Testis (tissue), 5 donors: Measurements from ENCODE around the gene PUS7L. TPM values are rescaled to one million over a fixed set of nuclear protein-coding genes. Genes with fewer than 3 reads are reported as not detected.

Source experiments
- DNase-seq: peaks from one replicate; pipeline ENCODE4 v3.0.0-alpha.2; 2019
- H3K27ac ChIP-seq, 2 donors: fragments of 200-600 bp; sonication (generic); one replicate each; pipeline ENCODE4 v1.5.1; 2019
- H3K27me3 ChIP-seq: fragments of 200-600 bp; sonication (generic); one replicate; pipeline ENCODE4 v1.5.1; 2019
- H3K36me3 ChIP-seq: fragments of 200-600 bp; sonication (generic); one replicate; pipeline ENCODE4 v1.5.1; 2017; ENCODE audit warnings: low read depth; ENCODE audit errors: missing control alignments
- H3K4me1 ChIP-seq: fragments of 200-600 bp; sonication (generic); one replicate; pipeline ENCODE4 v1.5.1; 2019
- H3K4me3 ChIP-seq, 2 donors: fragments of 200-600 bp; sonication (generic); one replicate each; pipeline ENCODE4 v1.5.1; 2017 to 2019
- H3K9me3 ChIP-seq: fragments of 200-600 bp; sonication (generic); one replicate; pipeline ENCODE4 v1.5.1; 2017
- POLR2A ChIP-seq: fragments of 450-650 bp; IDR thresholded peaks from one replicate; pipeline ENCODE4 v1.6.1; 2017; ENCODE audit warnings: antibody characterized with exemption, mild to moderate bottlenecking, moderate library complexity
- WGBS, 2 donors: methylation state at CpG; one replicate each; pipeline ENCODE4 v1.1.5; 2018; 5-methylcytosine and 5-hydroxymethylcytosine counted together
- intact Hi-C: fragments of 100-400 bp; cut with DNase I; formaldehyde crosslinking; loops from one replicate; pipeline ENCODE4 v1.15.1; 2023; ENCODE audit warnings: low total_unique reads
- long read RNA-seq, 2 donors: transcript quantifications; one replicate each; lab custom pipeline, GENCODE V29; 2026
- polyA plus RNA-seq: library from polyadenylated mRNA; stranded (reverse); fragments of 350-450 nt; fragmentation: Illumina TruSeq; extraction: RNeasy Lipid Tissue Mini Kit (QIAGEN cat#74804); gene quantifications from one replicate; pipeline ENCODE4 v1.2.3, GENCODE V29; 2014; ENCODE audit warnings: low read depth, low replicate concordance; ENCODE audit not compliant: insufficient read depth
- total RNA-seq, 2 donors: library from RNA; depleted of rRNA; stranded (reverse); fragments of >200 nt; gene quantifications; one replicate each; pipeline ENCODE4 v1.2.3, GENCODE V29; 2016
- TF ChIP-seq, protein P1 (sequence below), 3 experiments: fragments of 450-650 bp in 2 of 3; fragments of 200-600 bp in 1 of 3; sonication (generic) in 1 of 3; IDR thresholded peaks; one replicate each; pipeline ENCODE4 v1.5.1; 2016 to 2019; ENCODE audit warnings: antibody characterized with exemption in 3 of 3, mild to moderate bottlenecking in 2 of 3, moderate library complexity in 1 of 3

PUS7L gene, protein sequence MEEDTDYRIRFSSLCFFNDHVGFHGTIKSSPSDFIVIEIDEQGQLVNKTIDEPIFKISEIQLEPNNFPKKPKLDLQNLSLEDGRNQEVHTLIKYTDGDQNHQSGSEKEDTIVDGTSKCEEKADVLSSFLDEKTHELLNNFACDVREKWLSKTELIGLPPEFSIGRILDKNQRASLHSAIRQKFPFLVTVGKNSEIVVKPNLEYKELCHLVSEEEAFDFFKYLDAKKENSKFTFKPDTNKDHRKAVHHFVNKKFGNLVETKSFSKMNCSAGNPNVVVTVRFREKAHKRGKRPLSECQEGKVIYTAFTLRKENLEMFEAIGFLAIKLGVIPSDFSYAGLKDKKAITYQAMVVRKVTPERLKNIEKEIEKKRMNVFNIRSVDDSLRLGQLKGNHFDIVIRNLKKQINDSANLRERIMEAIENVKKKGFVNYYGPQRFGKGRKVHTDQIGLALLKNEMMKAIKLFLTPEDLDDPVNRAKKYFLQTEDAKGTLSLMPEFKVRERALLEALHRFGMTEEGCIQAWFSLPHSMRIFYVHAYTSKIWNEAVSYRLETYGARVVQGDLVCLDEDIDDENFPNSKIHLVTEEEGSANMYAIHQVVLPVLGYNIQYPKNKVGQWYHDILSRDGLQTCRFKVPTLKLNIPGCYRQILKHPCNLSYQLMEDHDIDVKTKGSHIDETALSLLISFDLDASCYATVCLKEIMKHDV
- total RNA-seq: 10 to 100 TPM in 1 of 2 donors, 1 to 10 TPM in 1; 9.7 to 11.0 TPM
- polyA plus RNA-seq: 3.0 TPM
- long read RNA-seq, donor 1: 0 reads
- long read RNA-seq, donor 2, full-length matches to known transcripts: 1 of 1 reads
- long read RNA-seq, donor 2, partial matches to known transcripts: 0 of 1 reads
- long read RNA-seq, donor 2, other reads (novel, unspliced or antisense): 0 of 1 reads

DNA sequence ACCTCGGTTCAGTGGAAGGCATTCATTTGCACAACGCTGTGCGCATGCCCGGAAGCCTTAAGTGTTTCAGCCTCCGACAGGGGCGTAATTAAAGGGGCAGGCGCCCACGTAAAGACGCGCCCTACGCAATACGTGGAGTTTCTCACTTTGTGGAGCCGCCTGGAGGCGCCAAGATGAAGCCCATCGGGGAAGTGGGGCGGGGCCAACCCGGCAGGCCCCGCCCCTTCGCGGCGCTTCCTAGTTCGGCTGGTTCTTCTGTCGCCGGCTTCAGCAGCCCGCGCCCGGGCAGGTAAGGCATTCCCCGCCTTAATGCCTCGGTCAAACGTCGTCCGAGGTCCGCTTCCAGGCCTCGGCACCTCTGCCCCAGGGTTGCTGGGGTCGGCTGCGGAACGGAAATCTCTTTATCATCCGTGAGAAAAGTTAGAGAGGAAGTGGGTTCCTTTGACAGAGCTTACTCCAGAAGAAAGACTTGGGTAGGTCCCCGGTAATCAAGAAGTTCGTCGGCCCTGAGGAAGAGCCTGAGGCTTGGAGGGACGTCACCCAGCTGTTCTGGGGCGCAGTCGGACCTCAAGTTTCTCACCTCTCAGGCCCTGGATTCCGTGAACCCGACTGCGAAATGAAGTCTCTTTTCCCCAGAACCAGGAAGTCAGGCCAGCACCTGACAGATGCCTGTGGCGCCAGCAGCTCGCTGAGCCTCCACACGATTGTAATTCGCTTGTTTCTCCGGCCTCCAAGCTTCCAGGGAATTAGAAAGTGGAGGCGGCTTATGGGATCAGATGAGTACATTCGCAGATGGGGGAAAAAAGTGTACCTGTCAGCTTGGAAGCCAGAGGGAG, at the start of gene PUS7L, which contains the start of gene IRAK4:
TSS of gene PUS7L (minus strand) at position 63 of the 836 bp plus-strand sequence. CDS start 3,545 bp downstream, outside the sequence.
TSS of gene IRAK4 (plus strand) at position 224 of the 836 bp plus-strand sequence. CDS start 9,161 bp downstream, outside the sequence.
- Histone ChIP-seq H3K36me3 (no peaks in the 10 kb centered on the region), H3K4me1 (peaks cover 5% of the 10 kb centered on the region), H3K27me3 (no peaks in the 10 kb centered on the region), H3K4me3 (peak within 1 kb of the TSS; percentile 76 to 83), H3K9me3 (no peaks in the 10 kb centered on the region), H3K27ac (peak within 1 kb of the TSS; percentile 79 to 87)
- intact Hi-C loops: no loop called here
- peak; percentile 98 for DNase-seq
- TF ChIP-seq, protein P1, sequence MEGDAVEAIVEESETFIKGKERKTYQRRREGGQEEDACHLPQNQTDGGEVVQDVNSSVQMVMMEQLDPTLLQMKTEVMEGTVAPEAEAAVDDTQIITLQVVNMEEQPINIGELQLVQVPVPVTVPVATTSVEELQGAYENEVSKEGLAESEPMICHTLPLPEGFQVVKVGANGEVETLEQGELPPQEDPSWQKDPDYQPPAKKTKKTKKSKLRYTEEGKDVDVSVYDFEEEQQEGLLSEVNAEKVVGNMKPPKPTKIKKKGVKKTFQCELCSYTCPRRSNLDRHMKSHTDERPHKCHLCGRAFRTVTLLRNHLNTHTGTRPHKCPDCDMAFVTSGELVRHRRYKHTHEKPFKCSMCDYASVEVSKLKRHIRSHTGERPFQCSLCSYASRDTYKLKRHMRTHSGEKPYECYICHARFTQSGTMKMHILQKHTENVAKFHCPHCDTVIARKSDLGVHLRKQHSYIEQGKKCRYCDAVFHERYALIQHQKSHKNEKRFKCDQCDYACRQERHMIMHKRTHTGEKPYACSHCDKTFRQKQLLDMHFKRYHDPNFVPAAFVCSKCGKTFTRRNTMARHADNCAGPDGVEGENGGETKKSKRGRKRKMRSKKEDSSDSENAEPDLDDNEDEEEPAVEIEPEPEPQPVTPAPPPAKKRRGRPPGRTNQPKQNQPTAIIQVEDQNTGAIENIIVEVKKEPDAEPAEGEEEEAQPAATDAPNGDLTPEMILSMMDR (IDR thresholded peaks at IDR 0.05): peak in 2 of 3 experiments; percentile 22 to 46
- TF ChIP-seq POLR2A: no peak
- 0% methylated on average over 11 to 54 of the region's 54 CpGs for WGBS, 2 donors

DNA sequence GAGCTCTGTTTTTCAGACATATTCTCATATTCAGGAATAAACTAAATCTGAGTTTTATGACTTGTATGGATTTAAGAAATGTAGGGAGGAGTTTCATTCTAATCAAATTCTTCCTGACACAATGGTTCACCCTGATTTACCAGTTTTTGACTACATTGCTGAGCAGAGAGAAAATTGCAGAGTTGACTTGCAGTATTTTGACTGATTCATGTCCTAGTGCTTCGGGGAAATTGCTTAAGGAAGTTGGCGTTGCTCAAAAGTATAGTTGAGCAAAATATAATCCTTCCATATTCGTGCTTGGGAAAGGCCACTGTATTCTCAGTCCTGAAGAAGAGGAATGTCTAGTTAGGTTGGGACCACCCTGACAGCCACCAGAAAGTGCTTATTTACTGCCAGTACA, 48.8 kb upstream of the PUS7L start:
- H3K4me3 ChIP-seq: no peak overlapping the region
- intact Hi-C loops: no loop called here
- no peak overlapping the region for H3K27ac ChIP-seq
- H3K36me3 ChIP-seq: no peaks in the 10 kb centered on the region
- DNase-seq: no peak
- no peaks in the 10 kb centered on the region for H3K27me3 ChIP-seq
- H3K4me1 ChIP-seq: peaks cover 9% of the 10 kb centered on the region
- WGBS, 2 donors: 66 to 82% methylated on average over 3 of the region's 3 CpGs
- TF ChIP-seq, protein P1 (IDR thresholded peaks at IDR 0.05): no peak
- no peak for TF ChIP-seq POLR2A
- no peaks in the 10 kb centered on the region for H3K9me3 ChIP-seq

DNA sequence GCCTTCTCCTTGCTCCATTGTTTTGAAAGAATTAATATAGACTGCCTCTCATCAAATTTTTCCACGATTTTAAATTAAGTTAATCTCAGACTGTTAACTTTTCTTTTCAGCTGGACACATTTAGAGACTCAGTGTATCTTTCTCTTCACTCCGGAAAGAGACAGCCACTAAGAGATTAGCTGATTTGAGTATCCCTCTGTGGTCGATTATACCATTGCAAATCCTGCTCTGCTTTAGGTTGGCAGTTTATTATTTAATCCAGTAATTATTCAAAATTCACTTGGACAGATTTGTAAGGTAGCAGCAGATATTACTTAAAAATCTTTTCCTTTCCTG, 48.1 kb upstream of the PUS7L start:
- peak overlapping the region; percentile 97 to 98 for H3K27ac ChIP-seq
- intact Hi-C loops: no loop called here
- no peaks in the 10 kb centered on the region for H3K9me3 ChIP-seq
- H3K36me3 ChIP-seq: no peaks in the 10 kb centered on the region
- 0% methylated on average over 3 of the region's 3 CpGs for WGBS, 2 donors
- no peaks in the 10 kb centered on the region for H3K27me3 ChIP-seq
- no peak for TF ChIP-seq POLR2A
- TF ChIP-seq, protein P1 (IDR thresholded peaks at IDR 0.05): no peak
- peaks cover 9% of the 10 kb centered on the region for H3K4me1 ChIP-seq
- DNase-seq: no peak
- peak overlapping the region; percentile 90 to 97 for H3K4me3 ChIP-seq

DNA sequence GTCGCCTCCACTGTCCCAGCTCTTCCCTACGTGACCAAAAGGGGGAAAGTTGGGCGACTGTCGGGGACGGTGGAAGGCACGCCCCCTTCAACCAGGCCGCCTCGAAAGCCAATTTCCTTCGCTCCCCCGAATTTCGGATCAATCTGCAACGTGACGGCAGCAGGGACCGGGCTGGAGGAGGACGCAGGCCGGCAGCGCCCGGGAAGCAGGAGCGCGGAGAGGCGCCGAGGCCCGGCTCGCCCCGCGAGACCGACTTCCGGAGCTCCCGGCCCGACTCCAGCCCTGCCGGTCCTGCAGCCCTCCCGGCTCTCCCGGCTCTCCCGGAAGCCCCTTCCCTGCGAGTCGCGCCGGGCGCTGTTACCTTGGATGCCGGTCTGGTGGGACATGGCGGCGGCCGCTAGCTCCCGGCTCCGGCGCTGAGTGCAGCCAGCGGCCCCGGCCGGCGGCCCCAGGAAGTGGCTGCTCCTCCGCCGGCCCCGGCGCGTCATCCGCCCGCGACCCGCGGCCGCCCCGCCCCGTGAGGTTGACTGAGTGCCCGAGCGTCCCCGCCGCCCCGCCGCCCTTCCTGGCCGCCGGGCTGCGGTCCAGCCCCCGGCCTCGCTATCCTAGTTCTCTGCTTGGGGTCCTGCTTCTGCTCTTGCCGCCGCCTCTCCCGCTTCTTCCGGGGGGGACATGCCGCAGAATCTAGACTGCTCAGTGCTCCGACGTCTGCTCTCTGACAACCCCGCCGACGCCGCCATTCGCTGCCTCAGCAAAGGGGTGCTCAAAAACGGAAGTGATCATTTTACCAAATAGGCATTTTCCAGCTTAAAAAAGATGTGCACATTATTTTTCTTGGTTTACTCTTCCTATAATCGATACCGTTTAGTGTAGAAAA, 47.5 kb upstream of the PUS7L start, which contains the start of gene TWF1:
TSS of gene TWF1 (minus strand) at position 458 of the 877 bp plus-strand sequence. CDS start at position 386, 72 bp downstream.
- H3K27ac ChIP-seq: peak within 1 kb of the TSS; percentile 97 to 98
- 0% methylated on average over 19 to 69 of the region's 89 CpGs for whole genome bisulfite sequencing, 2 donors
- TF ChIP-seq POLR2A: no peak
- TF ChIP-seq, protein P1 (IDR thresholded peaks at IDR 0.05): peak in 2 of 3 experiments; percentile 7 to 23

More for the DNA sequence above, 47.5 kb upstream of the PUS7L start, which contains the start of gene TWF1:
- Histone ChIP-seq H3K9me3 (no peaks in the 10 kb centered on the region), H3K36me3 (no peaks in the 10 kb centered on the region), H3K4me3 (peak within 1 kb of the TSS; percentile 90 to 97), H3K27me3 (no peaks in the 10 kb centered on the region), H3K4me1 (peaks cover 9% of the 10 kb centered on the region)
- peak; percentile 88 for DNase-seq
- intact Hi-C loops: no loop called here
